K562 (cell line): ENCODE data around the gene ERI2. TPM values are rescaled to one million over a fixed set of nuclear protein-coding genes. Genes with fewer than 3 reads are reported as not detected.

Experiments used
- ARID3A ChIP-seq: IDR thresholded peaks from 2 replicates; pipeline ENCODE4 v1.6.1; 2012; ENCODE audit warnings: low read depth, low read length, improper control_type of control experiment, borderline replicate concordance
- KLF16 ChIP-seq: IDR thresholded peaks from 2 replicates; pipeline ENCODE4 v1.6.1; 2016; ENCODE audit warnings: antibody characterized with exemption
- MTA3 ChIP-seq: fragments of 450-650 bp; formaldehyde crosslinking; IDR thresholded peaks from 2 replicates; pipeline ENCODE4 v1.6.1; 2017; ENCODE audit warnings: mild to moderate bottlenecking, borderline replicate concordance
- NFRKB ChIP-seq: fragments of 450-650 bp; IDR thresholded peaks from 2 replicates; pipeline ENCODE4 v1.6.1; 2016; ENCODE audit warnings: low read depth
- PBX2 ChIP-seq, 2 experiments: IDR thresholded peaks in 1 of 2; conservative IDR thresholded peaks in 1 of 2; 2 replicates each; pipeline ENCODE4 v1.6.1; 2016; ENCODE audit warnings: low read depth in 2 of 2, mild to moderate bottlenecking in 1 of 2, missing compliant biosample characterization in 1 of 2, missing genetic modification characterization in 1 of 2, moderate library complexity in 1 of 2
- SMAD3 ChIP-seq: fragments of 450-650 bp; formaldehyde crosslinking; conservative IDR thresholded peaks from 2 replicates; pipeline ENCODE4 v1.4.0; 2020; ENCODE audit warnings: mild to moderate bottlenecking
- TEAD1 ChIP-seq, 2 experiments: fragments of 450-650 bp in 1 of 2; sonication (generic) in 1 of 2; formaldehyde crosslinking; IDR thresholded peaks; 2 replicates each; pipeline versions ENCODE4 v1.4.0 to v1.8.0; 2020 to 2022; ENCODE audit warnings: mild to moderate bottlenecking in 2 of 2, missing genetic modification reagents in 1 of 2
- XRCC3 ChIP-seq: fragments of 450-650 bp; IDR thresholded peaks from 2 replicates; pipeline ENCODE4 v1.6.1; 2017; ENCODE audit warnings: mild to moderate bottlenecking, moderate library complexity
- ZNF274 ChIP-seq: IDR thresholded peaks from 2 replicates; pipeline ENCODE4 v1.6.1; 2011; ENCODE audit warnings: low read depth, mild to moderate bottlenecking, low read length, moderate library complexity, borderline replicate concordance
- ZNF395 ChIP-seq: fragments of 200-800 bp; sonication (Bioruptor generic); IDR thresholded peaks from 2 replicates; pipeline ENCODE4 v1.6.1; 2017; ENCODE audit warnings: missing genetic modification characterization, missing compliant biosample characterization
- ZNF592 ChIP-seq: fragments of 450-650 bp; IDR thresholded peaks from 2 replicates; pipeline ENCODE4 v1.6.1; 2017; ENCODE audit warnings: antibody characterized with exemption, mild to moderate bottlenecking
- polyA plus RNA-seq, 8 experiments: library from polyadenylated mRNA; depleted of rRNA in 4 of 8; stranded (reverse) in 5 of 8; unstranded in 3 of 8; fragments of >200 nt; fragmentation: Nextera tagmentation in 2 of 8; fragmentation: Illumina TruSeq in 1 of 8; extraction: Ambion mirVana in 2 of 8; extraction: Trizol in 1 of 8; gene quantifications; 2 replicates each; pipeline versions ENCODE4 v1.2.1 to v1.2.3, GENCODE V29; 2011 to 2014; ENCODE audit warnings: inconsistent platforms in 1 of 8, missing spikeins in 1 of 8
- total RNA-seq, 7 experiments: library from RNA; depleted of rRNA in 6 of 7; stranded (reverse); fragments of >200 nt in 6 of 7; fragmentation: Illumina TruSeq in 2 of 7; extraction: Trizol in 2 of 7; gene quantifications; 2 replicates each; pipeline versions ENCODE4 v1.2.1 to v1.2.3, GENCODE V29; 2011 to 2021; ENCODE audit warnings: low replicate concordance in 1 of 7
- TF ChIP-seq, protein P1 (sequence below), 2 experiments: fragments of 450-650 bp; IDR thresholded peaks; 2 replicates each; pipeline ENCODE4 v1.6.1; 2016

Gene ERI2
- total and polyA plus RNA-seq, 9 of the 15 experiments (the other 6 are each of a cell fraction or from before 2014, with no cell fraction given), result 23.3 to 57.0 (median 48.1) TPM

DNA sequence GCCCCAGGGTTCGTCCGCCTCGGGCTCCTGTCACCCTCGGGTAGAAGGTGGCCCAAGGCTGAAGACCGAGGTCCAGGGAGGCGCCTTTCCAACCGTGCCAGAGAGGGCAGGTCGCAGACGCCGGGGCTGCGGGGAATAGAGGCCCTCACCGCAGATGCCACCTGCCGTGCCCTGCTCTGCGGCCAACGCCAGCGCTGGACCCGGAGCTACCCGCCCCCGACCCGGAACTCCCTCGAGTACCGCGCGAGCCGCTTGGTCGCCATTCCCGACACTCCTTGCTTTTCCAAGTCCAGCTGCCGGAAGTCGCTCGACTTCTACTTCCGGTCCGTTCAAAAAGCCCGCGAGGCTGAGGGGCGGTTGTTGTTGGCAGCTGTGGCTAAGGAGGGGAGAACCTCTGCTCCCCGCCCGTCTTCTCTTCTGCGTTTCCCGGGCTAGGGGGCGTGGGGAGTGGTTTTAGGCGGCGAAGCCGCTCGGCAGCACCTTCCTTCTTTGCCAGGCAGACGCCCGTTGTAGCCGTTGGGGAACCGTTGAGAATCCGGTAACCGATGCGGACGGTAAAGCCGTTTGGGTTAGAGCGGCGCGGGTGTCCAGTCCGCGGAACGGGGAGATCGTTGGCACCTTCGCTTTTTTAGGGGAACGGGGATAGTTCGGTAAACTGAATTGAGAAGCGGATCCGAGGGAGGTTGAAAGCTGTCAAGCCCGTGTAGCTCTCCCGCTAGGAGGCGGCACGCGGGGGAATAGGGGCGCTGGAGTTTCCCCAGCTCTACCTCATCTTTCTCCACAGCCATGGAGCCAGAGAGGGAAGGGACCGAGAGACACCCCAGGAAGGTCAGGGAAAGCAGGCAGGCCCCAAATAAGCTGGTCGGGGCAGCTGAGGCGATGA lies at the start of gene ERI2, which contains the start of gene REXO5 (continued):
- TF ChIP-seq ARID3A, result no peak
- peak; percentile 65 for TF ChIP-seq ZNF395 (CRISPR knock-in tag)
- 0 out of 2 replicates have a peak, but pooled peaks have one; percentile 40 for TF ChIP-seq ZNF592
- 0 out of 4 replicates have a peak, but pooled peaks of 1 of the 2 experiments have one; percentile 2 for TF ChIP-seq TEAD1 (CRISPR knock-in tag; IDR thresholded peaks at IDR 0.05)
- TF ChIP-seq ZNF274, result no peak
- TF ChIP-seq, protein P1, sequence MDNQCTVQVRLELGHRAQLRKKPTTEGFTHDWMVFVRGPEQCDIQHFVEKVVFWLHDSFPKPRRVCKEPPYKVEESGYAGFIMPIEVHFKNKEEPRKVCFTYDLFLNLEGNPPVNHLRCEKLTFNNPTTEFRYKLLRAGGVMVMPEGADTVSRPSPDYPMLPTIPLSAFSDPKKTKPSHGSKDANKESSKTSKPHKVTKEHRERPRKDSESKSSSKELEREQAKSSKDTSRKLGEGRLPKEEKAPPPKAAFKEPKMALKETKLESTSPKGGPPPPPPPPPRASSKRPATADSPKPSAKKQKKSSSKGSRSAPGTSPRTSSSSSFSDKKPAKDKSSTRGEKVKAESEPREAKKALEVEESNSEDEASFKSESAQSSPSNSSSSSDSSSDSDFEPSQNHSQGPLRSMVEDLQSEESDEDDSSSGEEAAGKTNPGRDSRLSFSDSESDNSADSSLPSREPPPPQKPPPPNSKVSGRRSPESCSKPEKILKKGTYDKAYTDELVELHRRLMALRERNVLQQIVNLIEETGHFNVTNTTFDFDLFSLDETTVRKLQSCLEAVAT (IDR thresholded peaks at IDR 0.05), result peak; percentile 61 to 82; a peak in 2 of 4 replicates
- TF ChIP-seq XRCC3, result no peak
- TF ChIP-seq MTA3, result peak; percentile 81; the same call in 1 of the 2 replicates
- no peak for TF ChIP-seq KLF16
- TF ChIP-seq NFRKB, result peak; percentile 90
- no peak for TF ChIP-seq SMAD3 (CRISPR knock-in tag)
- TF ChIP-seq PBX2 (CRISPR knock-in tag; IDR thresholded peaks at IDR 0.05; ENCODE audit: low read depth), result no peak
- no peak for TF ChIP-seq PBX2 (tag; conservative IDR thresholded peaks at IDR 0.05; ENCODE audit: low read depth)
